C4-2B (cell line): Measurements from ENCODE around the gene ORC3.

Experiments
- CTCF ChIP-seq: fragments of 450-650 bp; conservative IDR thresholded peaks from 2 replicates; pipeline ENCODE4 v1.5.1; 2017; ENCODE audit warnings: mild to moderate bottlenecking
- ZFX ChIP-seq: fragments of 450-650 bp; IDR thresholded peaks from 2 replicates; pipeline ENCODE4 v1.6.1; 2017

GRCh38 chr6:87618531-87618930 is 28.6 kb downstream of the ORC3 start:
- no peak for TF ChIP-seq CTCF
- no peak for TF ChIP-seq ZFX
